SK-N-SH treated with all-trans-retinoic acid at 6 μM for 48 hours (cell line): Measurements from ENCODE around the gene TAGLN2.

Source experiments
- ATAC-seq: fragments of 200-7000 bp; cut with Tn5 transposase; 3 replicates; pipeline ENCODE4 v1.9.1; 2020; ENCODE audit warnings: mild to moderate bottlenecking, moderate library complexity
- ARNTL ChIP-seq: fragments of 450-650 bp; formaldehyde crosslinking; IDR thresholded peaks from 2 replicates; pipeline ENCODE4 v1.5.0; 2020; ENCODE audit warnings: low read depth, mild to moderate bottlenecking, moderate library complexity, borderline replicate concordance
- BACH2 ChIP-seq: fragments of 250-450 bp; sonication (Bioruptor Pico); IDR thresholded peaks from 2 replicates; pipeline ENCODE4 v1.9.0; 2021; ENCODE audit warnings: mild to moderate bottlenecking, borderline replicate concordance
- CREB5 ChIP-seq: fragments of 250-450 bp; sonication (Bioruptor Pico); IDR thresholded peaks from 2 replicates; pipeline ENCODE4 v1.5.1; 2020; ENCODE audit warnings: low read depth, mild to moderate bottlenecking, moderate library complexity
- CSDC2 ChIP-seq: fragments of 250-450 bp; sonication (Bioruptor Pico); IDR thresholded peaks from 2 replicates; pipeline ENCODE4 v1.5.0; 2020; ENCODE audit warnings: mild to moderate bottlenecking, moderate library complexity
- CSRNP3 ChIP-seq: fragments of 250-450 bp; sonication (Bioruptor Pico); IDR thresholded peaks from 2 replicates; pipeline ENCODE4 v1.5.1; 2021; ENCODE audit warnings: mild to moderate bottlenecking, moderate library complexity
- ESRRG ChIP-seq: fragments of 250-450 bp; sonication (Bioruptor Pico); IDR thresholded peaks from 2 replicates; pipeline ENCODE4 v1.6.1; 2021; ENCODE audit warnings: mild to moderate bottlenecking
- ISL1 ChIP-seq: fragments of 250-450 bp; sonication (Bioruptor Pico); IDR thresholded peaks from 2 replicates; pipeline ENCODE4 v2.1.2; 2022; ENCODE audit warnings: mild to moderate bottlenecking, moderate library complexity
- OSR1 ChIP-seq: fragments of 250-450 bp; sonication (Bioruptor Pico); IDR thresholded peaks from 2 replicates; pipeline ENCODE4 v1.8.0; 2022; ENCODE audit warnings: moderate library complexity, mild to moderate bottlenecking, inconsistent platforms
- PATZ1 ChIP-seq: fragments of 250-450 bp; sonication (Bioruptor Pico); IDR thresholded peaks from 2 replicates; pipeline ENCODE4 v1.8.0; 2020; ENCODE audit warnings: mild to moderate bottlenecking, moderate library complexity, borderline replicate concordance
- POU6F1 ChIP-seq: fragments of 250-450 bp; sonication (Bioruptor Pico); IDR thresholded peaks from 2 replicates; pipeline ENCODE4 v1.8.0; 2021; ENCODE audit warnings: low read depth, mild to moderate bottlenecking, moderate library complexity, borderline replicate concordance
- RARB ChIP-seq: fragments of 250-450 bp; sonication (Bioruptor Pico); IDR thresholded peaks from 2 replicates; pipeline ENCODE4 v1.8.0; 2021; ENCODE audit warnings: mild to moderate bottlenecking, moderate library complexity
- SNAI2 ChIP-seq: fragments of 250-450 bp; sonication (Bioruptor Pico); IDR thresholded peaks from 2 replicates; pipeline ENCODE4 v1.5.0; 2020; ENCODE audit warnings: mild to moderate bottlenecking, moderate library complexity
- TCF4 ChIP-seq: fragments of 250-450 bp; sonication (Bioruptor Pico); IDR thresholded peaks from 2 replicates; pipeline ENCODE4 v1.8.0; 2021; ENCODE audit warnings: mild to moderate bottlenecking, moderate library complexity, borderline replicate concordance
- TOX ChIP-seq: fragments of 250-450 bp; sonication (Bioruptor Pico); IDR thresholded peaks from 2 replicates; pipeline ENCODE4 v1.8.0; 2021; ENCODE audit warnings: mild to moderate bottlenecking, moderate library complexity, borderline replicate concordance
- TSHZ2 ChIP-seq: fragments of 250-450 bp; sonication (Bioruptor Pico); IDR thresholded peaks from 2 replicates; pipeline ENCODE4 v1.5.0; 2020; ENCODE audit warnings: mild to moderate bottlenecking, moderate library complexity
- ZC3H10 ChIP-seq: fragments of 250-450 bp; sonication (Bioruptor Pico); IDR thresholded peaks from 2 replicates; pipeline ENCODE4 v1.5.1; 2021; ENCODE audit warnings: mild to moderate bottlenecking, moderate library complexity
- ZFP3 ChIP-seq: fragments of 250-450 bp; sonication (Bioruptor Pico); IDR thresholded peaks from 2 replicates; pipeline ENCODE4 v1.5.0; 2020; ENCODE audit warnings: mild to moderate bottlenecking, moderate library complexity
- ZFP30 ChIP-seq: fragments of 450-650 bp; formaldehyde crosslinking; IDR thresholded peaks from 2 replicates; pipeline ENCODE4 v1.5.0; 2022; ENCODE audit warnings: mild to moderate bottlenecking, moderate library complexity
- ZNF565 ChIP-seq: fragments of 450-650 bp; formaldehyde crosslinking; conservative IDR thresholded peaks from 2 replicates; pipeline ENCODE4 v1.5.0; 2020; ENCODE audit warnings: low read depth, mild to moderate bottlenecking, moderate library complexity
- ZNF70 ChIP-seq: fragments of 450-650 bp; formaldehyde crosslinking; IDR thresholded peaks from 2 replicates; pipeline ENCODE4 v1.5.0; 2020; ENCODE audit warnings: mild to moderate bottlenecking, moderate library complexity

TAGLN2 gene

GRCh38 chr1:159882527-159882862, 42.8 kb downstream of the TAGLN2 start:
- peak; percentile 6; the same call in 1 of the 3 replicates for ATAC-seq
- TF ChIP-seq CSRNP3 (CRISPR knock-in tag): no peak
- TF ChIP-seq ZFP3 (CRISPR knock-in tag): no peak
- no peak for TF ChIP-seq ESRRG (CRISPR knock-in tag)
- TF ChIP-seq RARB (CRISPR knock-in tag): no peak
- no peak for TF ChIP-seq PATZ1 (CRISPR knock-in tag)
- TF ChIP-seq ZNF565 (CRISPR knock-in tag): no peak
- TF ChIP-seq ISL1 (CRISPR knock-in tag): no peak
- TF ChIP-seq TCF4: no peak
- no peak for TF ChIP-seq ZC3H10
- TF ChIP-seq POU6F1 (CRISPR knock-in tag): no peak
- TF ChIP-seq OSR1 (CRISPR knock-in tag): no peak
- no peak for TF ChIP-seq ZNF70
- no peak for TF ChIP-seq BACH2
- no peak for TF ChIP-seq SNAI2 (CRISPR knock-in tag)
- no peak for TF ChIP-seq CREB5 (CRISPR knock-in tag)
- no peak for TF ChIP-seq ZFP30
- no peak for TF ChIP-seq TOX (CRISPR knock-in tag)
- TF ChIP-seq CSDC2 (CRISPR knock-in tag): no peak

- TF ChIP-seq RARB (CRISPR knock-in tag) (no peak), TOX (CRISPR knock-in tag) (peak; percentile 28; the same call in 1 of the 2 replicates)
- ATAC-seq: peak; percentile 97
Observed at GRCh38 chr1:159881622-159882526, 43.4 kb downstream of the TAGLN2 start.

- ATAC-seq: no peak
- no peak for TF ChIP-seq ARNTL (CRISPR knock-in tag)
- TF ChIP-seq TSHZ2: no peak
- no peak for TF ChIP-seq CSDC2 (CRISPR knock-in tag)
- no peak for TF ChIP-seq ZC3H10
- no peak for TF ChIP-seq BACH2
- TF ChIP-seq RARB (CRISPR knock-in tag): no peak
- no peak for TF ChIP-seq TCF4
Observed at GRCh38 chr1:159880430-159880829, 44.9 kb downstream of the TAGLN2 start.
